Nephron (organoid): Measurements from ENCODE around the gene ACBD3.

Experiments used
- H3K27ac Mint-ChIP-seq, 3 experiments: 2 replicates each; pipeline ENCODE4 v1.8.0; 2020; ENCODE audit warnings: mixed read lengths in 3 of 3, mild to moderate bottlenecking in 2 of 3, moderate library complexity in 1 of 3
- H3K27me3 Mint-ChIP-seq: 2 replicates; pipeline ENCODE4 v1.8.0; 2021; ENCODE audit warnings: low read depth, mild to moderate bottlenecking, moderate library complexity, mixed read lengths
- H3K36me3 Mint-ChIP-seq: 2 replicates; pipeline ENCODE4 v1.8.0; 2020; ENCODE audit warnings: low read depth, mixed read lengths
- H3K4me1 Mint-ChIP-seq: 2 replicates; pipeline ENCODE4 v1.8.0; 2020; ENCODE audit warnings: mixed read lengths
- H3K4me3 Mint-ChIP-seq, 3 experiments: 2 replicates each; pipeline ENCODE4 v1.8.0; 2020; ENCODE audit warnings: mild to moderate bottlenecking in 3 of 3, mixed read lengths in 3 of 3, moderate library complexity in 2 of 3
- H3K9me3 Mint-ChIP-seq: 2 replicates; pipeline ENCODE4 v1.8.0; 2020; ENCODE audit warnings: mixed read lengths
- TF ChIP-seq, protein P1 (sequence below), 3 experiments: fragments of 200-600 bp; sonication (generic); IDR thresholded peaks; one replicate each; pipeline ENCODE4 v1.5.0; 2021; ENCODE audit warnings: antibody characterized with exemption in 3 of 3; ENCODE audit not compliant: unreplicated experiment in 3 of 3

The ACBD3 gene

DNA sequence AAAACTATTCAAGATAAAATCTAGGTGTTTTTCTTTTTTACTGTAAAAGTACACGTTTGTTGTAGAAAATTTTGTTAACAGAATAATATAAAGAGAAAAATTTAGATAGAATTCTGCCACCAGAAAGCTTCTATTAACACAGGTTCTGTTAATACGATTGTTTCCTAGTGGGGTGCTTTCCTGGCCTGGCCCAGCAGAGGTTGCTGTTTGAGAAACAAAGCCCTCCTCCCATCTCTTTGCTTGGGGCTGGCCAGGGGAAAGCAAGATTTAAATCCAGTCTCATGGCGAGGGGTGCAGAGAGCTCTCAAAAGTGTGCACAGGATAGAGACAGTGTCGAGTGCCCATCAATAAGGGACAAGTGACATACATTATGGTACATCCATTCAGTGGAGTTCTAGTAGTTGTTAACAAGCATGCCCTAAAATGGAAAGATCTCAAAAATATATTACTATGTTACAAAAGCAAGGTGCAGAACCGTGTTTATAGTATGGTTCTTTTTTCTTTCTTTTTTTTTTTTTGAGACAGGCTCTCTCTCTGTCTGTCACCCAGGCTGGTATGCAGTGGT, 14.6 kb upstream of the ACBD3 start:
- Mint-ChIP-seq H3K27ac (no peak overlapping the region), H3K27me3 (peaks cover 17% of the 10 kb centered on the region), H3K4me3 (no peak overlapping the region), H3K36me3 (no peaks in the 10 kb centered on the region), H3K9me3 (no peaks in the 10 kb centered on the region), H3K4me1 (no peaks in the 10 kb centered on the region)
- TF ChIP-seq, protein P1, sequence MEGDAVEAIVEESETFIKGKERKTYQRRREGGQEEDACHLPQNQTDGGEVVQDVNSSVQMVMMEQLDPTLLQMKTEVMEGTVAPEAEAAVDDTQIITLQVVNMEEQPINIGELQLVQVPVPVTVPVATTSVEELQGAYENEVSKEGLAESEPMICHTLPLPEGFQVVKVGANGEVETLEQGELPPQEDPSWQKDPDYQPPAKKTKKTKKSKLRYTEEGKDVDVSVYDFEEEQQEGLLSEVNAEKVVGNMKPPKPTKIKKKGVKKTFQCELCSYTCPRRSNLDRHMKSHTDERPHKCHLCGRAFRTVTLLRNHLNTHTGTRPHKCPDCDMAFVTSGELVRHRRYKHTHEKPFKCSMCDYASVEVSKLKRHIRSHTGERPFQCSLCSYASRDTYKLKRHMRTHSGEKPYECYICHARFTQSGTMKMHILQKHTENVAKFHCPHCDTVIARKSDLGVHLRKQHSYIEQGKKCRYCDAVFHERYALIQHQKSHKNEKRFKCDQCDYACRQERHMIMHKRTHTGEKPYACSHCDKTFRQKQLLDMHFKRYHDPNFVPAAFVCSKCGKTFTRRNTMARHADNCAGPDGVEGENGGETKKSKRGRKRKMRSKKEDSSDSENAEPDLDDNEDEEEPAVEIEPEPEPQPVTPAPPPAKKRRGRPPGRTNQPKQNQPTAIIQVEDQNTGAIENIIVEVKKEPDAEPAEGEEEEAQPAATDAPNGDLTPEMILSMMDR (IDR thresholded peaks at IDR 0.05; ENCODE audit: unreplicated experiment in 3 of 3), result no peak

DNA sequence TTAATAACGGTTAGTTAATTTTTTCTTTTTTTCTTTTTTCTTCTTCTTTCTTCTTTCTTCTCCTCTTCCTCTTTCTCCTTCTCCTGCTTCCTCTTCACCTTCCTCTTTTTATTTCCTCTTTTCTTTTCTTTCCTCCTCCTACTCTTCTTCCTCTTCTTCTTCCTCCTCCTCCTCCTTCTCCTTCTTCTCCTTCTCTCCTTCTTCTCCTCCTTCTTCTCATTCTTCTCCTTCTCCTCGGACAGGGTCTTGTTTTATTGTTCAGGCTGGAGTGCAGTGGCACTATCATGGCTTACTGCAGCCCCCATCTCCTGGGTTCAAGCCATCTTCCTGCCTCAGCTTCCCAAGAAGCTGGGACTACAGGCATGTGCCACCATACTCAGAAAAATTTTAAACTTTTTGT, 13.4 kb upstream of the ACBD3 start:
- no peak overlapping the region for H3K27ac Mint-ChIP-seq
- H3K9me3 Mint-ChIP-seq, result no peaks in the 10 kb centered on the region
- TF ChIP-seq, protein P1 (IDR thresholded peaks at IDR 0.05; ENCODE audit: unreplicated experiment in 3 of 3), result no peak
- no peaks in the 10 kb centered on the region for H3K36me3 Mint-ChIP-seq
- no peaks in the 10 kb centered on the region for H3K4me1 Mint-ChIP-seq
- H3K4me3 Mint-ChIP-seq, result no peak overlapping the region
- peaks cover 21% of the 10 kb centered on the region for H3K27me3 Mint-ChIP-seq

DNA sequence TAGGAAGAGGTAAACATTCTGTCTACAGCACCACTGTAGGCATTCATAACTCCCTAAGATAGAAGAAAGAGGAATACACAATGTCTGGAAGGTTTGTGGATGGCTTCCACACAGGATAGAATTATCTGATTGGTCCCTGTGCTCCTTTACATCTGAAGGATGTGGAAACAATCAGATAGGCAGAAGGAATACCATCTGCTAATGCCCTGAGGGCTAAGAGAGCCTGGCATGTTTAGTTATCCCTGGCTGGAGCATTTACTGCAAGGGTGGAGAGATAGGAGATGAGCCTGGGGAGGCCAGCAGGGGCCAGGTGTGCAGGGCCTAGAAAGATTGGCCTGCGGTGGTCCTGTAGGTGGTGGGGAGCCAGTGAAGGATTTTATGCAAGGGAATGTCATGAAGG, 8.6 kb upstream of the ACBD3 start:
- Mint-ChIP-seq H3K27me3 (peaks cover 16% of the 10 kb centered on the region), H3K4me3 (no peak overlapping the region), H3K27ac (no peak overlapping the region), H3K4me1 (no peaks in the 10 kb centered on the region), H3K9me3 (no peaks in the 10 kb centered on the region), H3K36me3 (no peaks in the 10 kb centered on the region)
- TF ChIP-seq, protein P1 (IDR thresholded peaks at IDR 0.05; ENCODE audit: unreplicated experiment in 3 of 3), result no peak

DNA sequence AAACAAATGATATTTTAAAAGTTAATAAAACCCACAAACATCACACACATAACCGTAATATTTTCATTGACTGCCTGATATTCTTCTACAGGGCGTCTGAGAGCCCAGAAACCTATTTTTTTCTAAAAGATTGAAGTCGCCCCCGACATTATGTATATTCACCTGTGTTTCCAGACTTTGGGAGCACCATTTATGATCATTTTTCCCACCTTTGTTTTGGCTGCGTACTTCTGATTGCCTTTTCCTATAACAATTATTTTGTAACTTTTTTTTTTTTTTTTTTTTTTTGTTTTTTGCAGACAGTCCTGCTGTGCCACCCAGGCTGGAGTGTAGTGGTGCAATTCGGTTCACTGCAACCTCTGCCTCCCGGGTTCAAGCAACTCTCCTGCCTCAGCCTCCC, 839 bp upstream of the ACBD3 start:
- Mint-ChIP-seq H3K4me3 (peak overlapping the region; percentile 94 to 98 (median 98)), H3K4me1 (peaks cover 30% of the 10 kb centered on the region), H3K9me3 (no peaks in the 10 kb centered on the region), H3K27me3 (peaks cover 3% of the 10 kb centered on the region), H3K27ac (peak overlapping the region; percentile 86 to 98 (median 96)), H3K36me3 (peaks cover 9% of the 10 kb centered on the region)
- TF ChIP-seq, protein P1 (IDR thresholded peaks at IDR 0.05; ENCODE audit: unreplicated experiment in 3 of 3), result no peak

DNA sequence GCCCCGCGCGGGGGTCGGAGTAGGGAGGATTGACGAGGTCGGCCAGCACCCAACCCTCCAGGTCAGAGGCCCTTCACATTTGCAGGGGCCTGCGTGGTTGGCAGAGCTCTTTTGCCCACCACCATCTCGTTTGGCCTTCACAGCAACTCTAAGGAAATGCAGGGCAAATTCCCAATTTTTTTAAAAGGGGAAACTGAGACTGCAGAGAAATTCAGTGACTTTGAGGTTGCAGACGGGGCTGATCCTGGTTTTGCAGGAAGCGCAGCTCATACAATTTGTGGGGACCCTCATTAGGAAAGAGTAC, 430 bp upstream of the ACBD3 start:
- H3K27ac Mint-ChIP-seq, result peak overlapping the region; percentile 86 to 98 (median 96)
- TF ChIP-seq, protein P1 (IDR thresholded peaks at IDR 0.05; ENCODE audit: unreplicated experiment in 3 of 3), result no peak
- peak overlapping the region; percentile 94 to 98 (median 98) for H3K4me3 Mint-ChIP-seq
- H3K36me3 Mint-ChIP-seq, result peaks cover 13% of the 10 kb centered on the region
- peaks cover 3% of the 10 kb centered on the region for H3K27me3 Mint-ChIP-seq
- H3K9me3 Mint-ChIP-seq, result no peaks in the 10 kb centered on the region
- H3K4me1 Mint-ChIP-seq, result peaks cover 34% of the 10 kb centered on the region
